Measurements from ENCODE around the gene IFT81. TPM values are rescaled to one million over a fixed set of nuclear protein-coding genes. Genes with fewer than 3 reads are reported as not detected.

The IFT81 gene
- total RNA-seq, 1 experiment from 2014 or later = 4.9 TPM

Other genes with a start within 250 kb of the IFT81 start
- gene GLTP, start 243.8 kb upstream of the IFT81 start, total RNA-seq (2014; rRNA removed; shearing (Covaris generic)) = 61.4 and 76.5 TPM in 2 replicates
- gene TCHP, start 224.1 kb upstream of the IFT81 start, total RNA-seq (2014; rRNA removed; shearing (Covaris generic)) = 8.7 and 11.1 TPM in 2 replicates
- 19.7 and 25.0 TPM in 2 replicates for gene GIT2, start 128.0 kb upstream of the IFT81 start, total RNA-seq (2014; rRNA removed; shearing (Covaris generic))
- 36.4 and 40.6 TPM in 2 replicates for gene ANKRD13A, start 124.9 kb upstream of the IFT81 start, total RNA-seq (2014; rRNA removed; shearing (Covaris generic))
- gene C12orf76, start 75.8 kb upstream of the IFT81 start, total RNA-seq (2014; rRNA removed; shearing (Covaris generic)) = 5.5 and 10.7 TPM in 2 replicates
- 93.8 and 114 TPM in 2 replicates for gene ATP2A2, start 156.9 kb downstream of the IFT81 start, total RNA-seq (2014; rRNA removed; shearing (Covaris generic))

Measured in HT1080 (cell line).